Fibroblast of lung (primary cell): ENCODE data around the gene ABLIM2. TPM values are rescaled to one million over a fixed set of nuclear protein-coding genes. Genes with fewer than 3 reads are reported as not detected.

Experiments used
- DNase-seq, 2 donors: peaks; one replicate each; pipeline versions ENCODE4 v3.0.0 to v3.0.0-alpha.2; 2010; ENCODE audit warnings: low read depth in 2 of 2
- H2AFZ ChIP-seq: 2 replicates; pipeline ENCODE4 v1.5.1; 2012; ENCODE audit warnings: low read length, control low read depth, inconsistent platforms
- H3K27ac ChIP-seq: 2 replicates; pipeline ENCODE4 v1.5.1; 2011; ENCODE audit warnings: low read length, control low read depth; ENCODE audit not compliant: insufficient read depth
- H3K27me3 ChIP-seq: 2 replicates; pipeline ENCODE4 v1.5.1; 2011; ENCODE audit warnings: mild to moderate bottlenecking, low read length; ENCODE audit not compliant: control insufficient read depth, insufficient read depth
- H3K36me3 ChIP-seq: 2 replicates; pipeline ENCODE4 v1.5.1; 2011; ENCODE audit warnings: low read length; ENCODE audit not compliant: control insufficient read depth, insufficient read depth
- H3K4me1 ChIP-seq: 2 replicates; pipeline ENCODE4 v1.5.1; 2011; ENCODE audit warnings: low read length; ENCODE audit not compliant: control insufficient read depth, insufficient read depth; ENCODE audit errors: extremely low read depth
- H3K4me2 ChIP-seq: 2 replicates; pipeline ENCODE4 v1.5.1; 2011; ENCODE audit warnings: low read length, control low read depth; ENCODE audit not compliant: insufficient read depth; ENCODE audit errors: extremely low read depth
- H3K4me3 ChIP-seq, 4 experiments: fragments of 200-600 bp in 1 of 4; sonication (generic) in 1 of 4; replicated peaks in 1 of 4; 2 replicates each; pipeline ENCODE4 v1.5.1; 2011 to 2016; ENCODE audit warnings: low read length in 4 of 4, low read depth in 3 of 4, mild to moderate bottlenecking in 3 of 4, control low read depth in 2 of 4, inconsistent platforms in 1 of 4, mixed read lengths in 1 of 4; ENCODE audit not compliant: insufficient read depth in 1 of 4; ENCODE audit errors: control extremely low read depth in 1 of 4
- H3K79me2 ChIP-seq: 2 replicates; pipeline ENCODE4 v1.5.1; 2012; ENCODE audit warnings: mild to moderate bottlenecking, low read length, inconsistent platforms; ENCODE audit not compliant: control insufficient read depth, insufficient read depth
- H3K9ac ChIP-seq: 2 replicates; pipeline ENCODE4 v1.5.1; 2011; ENCODE audit warnings: mild to moderate bottlenecking, low read length, control low read depth; ENCODE audit not compliant: insufficient read depth
- H3K9me3 ChIP-seq: 2 replicates; pipeline ENCODE4 v1.5.1; 2012; ENCODE audit warnings: low read depth, low read length; ENCODE audit not compliant: control insufficient read depth, insufficient read depth
- H4K20me1 ChIP-seq: 2 replicates; pipeline ENCODE4 v1.5.1; 2011; ENCODE audit warnings: low read length; ENCODE audit not compliant: control insufficient read depth, insufficient read depth; ENCODE audit errors: extremely low read depth
- CTCF ChIP-seq, 2 donors: IDR thresholded peaks in 1 of 2; conservative IDR thresholded peaks in 1 of 2; 1 replicate in 1 of 2; 2 replicates in 1 of 2; pipeline ENCODE4 v1.5.1; 2011 to 2012; ENCODE audit warnings: low read length in 2 of 2, control low read depth in 1 of 2, inconsistent platforms in 1 of 2, low read depth in 1 of 2, mild to moderate bottlenecking in 1 of 2
- EZH2 ChIP-seq: IDR thresholded peaks from 2 replicates; pipeline ENCODE4 v1.5.1; 2012; ENCODE audit warnings: low read length, control low read depth, mild to moderate bottlenecking; ENCODE audit errors: missing control alignments
- polyA plus RNA-seq, 2 donors: library from polyadenylated mRNA; depleted of rRNA in 1 of 2; stranded (reverse) in 1 of 2; unstranded in 1 of 2; fragments of >200 nt; gene quantifications; 2 replicates each; pipeline ENCODE4 v1.2.1, GENCODE V29; 2011 to 2012; ENCODE audit warnings: missing spikeins in 1 of 2
- total RNA-seq: library from RNA; depleted of rRNA; stranded (reverse); fragments of >200 nt; gene quantifications from 2 replicates; pipeline ENCODE4 v1.2.1, GENCODE V29; 2014

The ABLIM2 gene
- total and polyA plus RNA-seq, 2 donors (not counting 1 experiment from before 2014, with no cell fraction given), result 0.66 to 2.6 TPM

GRCh38 chr4:7966281-7967062, 192.1 kb downstream of the ABLIM2 start:
- Histone ChIP-seq H3K9me3 (no peaks in the 10 kb centered on the region), H3K4me1 (peaks cover 21% of the 10 kb centered on the region), H3K4me2 (no peak overlapping the region), H3K4me3 (no peak overlapping the region), H4K20me1 (no peaks in the 10 kb centered on the region), H3K27me3 (peaks cover 5% of the 10 kb centered on the region), H3K79me2 (no peaks in the 10 kb centered on the region), H3K36me3 (no peaks in the 10 kb centered on the region), H2AFZ (no peak overlapping the region), H3K27ac (no peak overlapping the region), H3K9ac (no peak overlapping the region)
- DNase-seq, result no peak
- TF ChIP-seq CTCF (conservative IDR thresholded peaks at IDR 0.05 in 1 of 2, IDR thresholded peaks at IDR 0.05 in 1 of 2; ENCODE audit: low read depth in 1 of 2, low read length in 2 of 2) (no peak), EZH2 (no peak)

- Histone ChIP-seq H2AFZ (no peak overlapping the region), H3K27me3 (peaks cover 5% of the 10 kb centered on the region), H3K4me1 (peaks cover 26% of the 10 kb centered on the region), H3K27ac (no peak overlapping the region), H4K20me1 (no peaks in the 10 kb centered on the region), H3K36me3 (no peaks in the 10 kb centered on the region), H3K79me2 (no peaks in the 10 kb centered on the region), H3K4me3 (no peak overlapping the region), H3K9ac (no peak overlapping the region), H3K4me2 (peak overlapping the region; percentile 32), H3K9me3 (no peaks in the 10 kb centered on the region)
- TF ChIP-seq EZH2 (no peak), CTCF (conservative IDR thresholded peaks at IDR 0.05 in 1 of 2, IDR thresholded peaks at IDR 0.05 in 1 of 2; ENCODE audit: low read depth in 1 of 2, low read length in 2 of 2) (no peak)
- DNase-seq, result peak; percentile 64 to 81
Observed at GRCh38 chr4:7964890-7965662, 193.5 kb downstream of the ABLIM2 start.

GRCh38 chr4:7964459-7964858, 194.2 kb downstream of the ABLIM2 start:
- no peak overlapping the region for H3K27ac ChIP-seq
- no peaks in the 10 kb centered on the region for H4K20me1 ChIP-seq
- H3K79me2 ChIP-seq, result no peaks in the 10 kb centered on the region
- H3K36me3 ChIP-seq, result no peaks in the 10 kb centered on the region
- TF ChIP-seq EZH2, result no peak
- TF ChIP-seq CTCF (conservative IDR thresholded peaks at IDR 0.05 in 1 of 2, IDR thresholded peaks at IDR 0.05 in 1 of 2; ENCODE audit: low read depth in 1 of 2, low read length in 2 of 2), result no peak
- H3K27me3 ChIP-seq, result peaks cover 5% of the 10 kb centered on the region
- no peak overlapping the region for H3K4me2 ChIP-seq
- no peak overlapping the region for H3K4me3 ChIP-seq
- H3K9ac ChIP-seq, result no peak overlapping the region
- no peak for DNase-seq
- H3K9me3 ChIP-seq, result no peaks in the 10 kb centered on the region
- H2AFZ ChIP-seq, result no peak overlapping the region
- H3K4me1 ChIP-seq, result peaks cover 25% of the 10 kb centered on the region
